GM18870 (cell line): ENCODE measurements around the gene CDYL2.

Experiments
- ATAC-seq: cut with Tn5 transposase; IDR thresholded peaks from one replicate; pipeline ENCODE4 v1.9.1; 2021; ENCODE audit warnings: moderate library complexity; ENCODE audit not compliant: unreplicated experiment

The CDYL2 gene

DNA sequence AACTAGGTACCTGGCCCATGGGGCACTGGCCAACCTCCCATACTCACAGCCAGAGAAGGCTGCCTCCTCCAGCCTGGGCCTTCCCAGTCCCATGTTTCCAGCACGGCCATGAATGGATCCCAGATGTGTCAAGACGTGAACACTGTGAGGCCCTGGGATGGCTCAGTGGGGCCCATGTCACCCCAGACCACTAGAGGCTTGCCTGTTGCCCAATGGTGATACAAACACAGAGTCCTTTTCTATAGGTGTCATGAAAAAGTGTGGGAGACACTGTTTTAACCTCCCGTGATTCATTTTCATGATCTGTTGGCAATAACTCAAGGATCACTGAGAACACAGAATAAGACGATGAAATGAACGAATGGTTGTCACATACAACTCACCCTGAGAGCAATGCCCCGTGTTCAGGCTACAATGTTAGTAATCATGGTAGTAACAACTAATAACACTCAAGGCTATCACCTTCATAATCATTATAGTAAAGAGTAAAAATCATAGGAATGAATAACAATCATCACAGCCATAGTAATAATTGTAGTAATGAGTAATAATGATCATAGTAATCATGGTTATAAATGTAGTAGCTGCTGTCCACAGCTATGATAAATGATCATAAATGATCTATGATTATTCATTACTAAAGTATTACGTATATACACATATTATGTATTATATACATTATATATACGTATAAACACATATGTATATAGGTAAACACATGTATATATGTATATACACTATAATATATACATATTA lies 199.6 kb downstream of the CDYL2 start:
- no peak for ATAC-seq

DNA sequence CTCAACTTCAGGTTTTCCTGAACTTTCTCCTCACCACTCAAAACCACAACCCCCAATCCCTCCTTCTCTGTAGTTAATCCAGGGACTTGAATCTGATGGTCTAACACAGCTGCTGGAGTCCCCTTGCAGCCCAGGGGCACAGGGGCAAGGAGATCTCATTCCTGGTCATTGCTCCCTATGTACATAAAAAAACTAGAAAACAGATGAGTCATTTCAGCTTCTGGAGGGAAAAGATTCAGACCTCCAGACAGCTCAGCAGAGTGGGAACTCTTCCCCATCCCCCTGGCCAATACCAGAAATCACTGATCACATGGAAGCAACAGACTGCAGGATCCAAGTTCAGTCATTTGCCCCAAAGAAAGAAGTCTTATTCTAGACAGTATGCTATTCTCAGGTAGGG lies 201.5 kb downstream of the CDYL2 start:
- ATAC-seq: no peak

DNA sequence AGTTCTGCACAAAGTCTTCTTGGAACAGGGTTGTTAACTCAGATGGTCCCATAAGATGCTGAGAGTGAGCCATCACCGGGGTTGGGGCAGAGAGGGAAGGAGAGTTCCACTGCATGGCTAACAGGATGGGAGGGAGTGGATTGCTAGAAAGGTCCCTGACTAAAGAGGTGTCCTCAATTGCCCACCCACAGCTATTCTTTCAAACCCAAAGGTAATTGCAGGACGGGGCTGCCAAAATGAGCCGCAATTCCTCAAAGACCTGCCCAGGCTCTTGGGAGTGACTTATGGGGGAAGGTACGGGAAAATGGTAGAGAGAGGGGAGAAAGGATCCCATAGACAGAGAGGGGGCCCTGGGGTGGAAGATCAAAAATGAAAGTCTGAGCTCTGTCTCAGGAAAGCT lies 203.2 kb downstream of the CDYL2 start:
- ATAC-seq: no peak

DNA sequence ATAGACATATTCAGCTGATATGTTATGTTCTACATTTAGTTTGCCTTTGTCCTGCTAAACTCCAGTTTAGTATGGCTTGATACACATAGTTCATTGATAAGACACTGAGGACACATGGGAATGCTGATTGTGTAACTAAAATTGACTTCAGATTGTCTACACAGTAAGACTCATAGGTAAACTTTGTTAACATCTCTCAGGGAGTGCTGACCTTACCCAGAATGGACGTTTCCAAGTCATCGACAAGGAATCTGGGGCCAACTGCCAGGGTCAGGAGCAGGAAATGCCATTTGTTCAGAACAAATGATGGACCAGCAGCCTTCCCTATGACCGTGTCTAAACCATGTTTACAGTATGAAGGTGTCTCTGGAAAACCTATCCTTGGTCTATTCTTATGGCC lies 204.9 kb downstream of the CDYL2 start:
- no peak for ATAC-seq

DNA sequence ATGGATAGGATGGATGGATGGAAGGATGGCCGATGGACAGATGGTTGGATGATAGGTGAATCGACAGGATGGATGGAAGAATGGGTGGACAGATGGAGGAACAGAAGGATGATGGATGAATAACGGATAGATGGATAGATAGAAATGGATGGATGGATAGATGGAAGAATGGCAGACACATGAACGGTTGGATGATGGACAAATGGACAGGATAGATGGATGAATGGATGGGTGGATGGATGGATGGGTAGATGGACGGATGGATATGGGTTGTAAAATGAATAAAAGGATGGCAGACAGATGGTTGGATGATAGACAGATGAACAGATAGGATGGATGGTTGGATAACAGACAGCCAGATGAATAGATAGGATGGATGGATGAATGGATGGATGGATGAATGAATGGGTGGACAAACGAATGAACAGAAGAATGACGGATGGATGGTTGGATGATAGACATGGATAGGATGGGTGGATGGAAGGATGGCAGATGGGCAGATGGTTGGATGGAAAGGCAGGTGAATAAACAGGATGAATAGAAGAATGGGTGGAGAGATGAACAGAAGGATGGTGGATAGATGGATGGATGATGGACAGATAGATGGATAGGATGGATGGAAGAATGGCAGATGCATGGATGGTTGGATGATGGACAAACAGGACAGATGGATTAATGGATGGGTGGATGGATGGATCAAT lies 207.7 kb downstream of the CDYL2 start:
- ATAC-seq: no peak

DNA sequence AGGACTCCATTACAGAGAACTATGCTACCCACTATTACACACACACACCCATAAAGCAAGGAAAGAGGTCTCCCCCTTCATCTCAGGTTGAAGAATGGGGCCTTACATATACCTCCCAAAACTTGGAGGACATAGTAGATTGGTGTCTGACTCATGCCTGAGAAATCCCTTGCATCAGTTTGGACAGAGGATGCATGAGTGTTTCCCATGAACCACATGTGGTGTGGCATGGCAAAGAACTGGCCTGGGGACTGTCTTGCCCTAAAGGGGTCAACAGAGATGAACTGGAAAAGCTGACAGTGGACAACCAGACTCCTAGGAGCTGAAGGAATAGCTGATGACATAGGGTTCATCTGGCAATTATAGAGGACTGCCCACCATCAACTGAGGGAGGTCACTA lies 209.6 kb downstream of the CDYL2 start:
- no peak for ATAC-seq

DNA sequence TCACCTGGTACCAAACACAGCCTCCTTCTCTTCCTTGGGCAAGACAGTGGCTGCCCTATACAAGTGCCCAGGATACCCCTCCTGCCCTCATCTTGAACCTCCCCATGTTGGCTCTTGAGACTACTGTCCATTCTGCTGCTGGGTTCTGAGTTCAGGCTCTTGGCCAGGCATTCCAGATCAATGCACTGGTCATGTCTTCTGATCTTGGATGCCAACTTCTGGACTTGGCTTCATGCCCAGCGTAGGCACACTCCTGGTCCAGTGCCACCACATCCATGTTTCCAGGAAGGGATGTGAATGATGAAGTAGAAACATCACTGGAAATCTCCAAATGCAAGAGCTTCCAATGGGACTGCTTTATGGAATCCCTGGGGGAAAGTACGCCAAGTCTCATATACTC lies 212.1 kb downstream of the CDYL2 start:
- no peak for ATAC-seq

DNA sequence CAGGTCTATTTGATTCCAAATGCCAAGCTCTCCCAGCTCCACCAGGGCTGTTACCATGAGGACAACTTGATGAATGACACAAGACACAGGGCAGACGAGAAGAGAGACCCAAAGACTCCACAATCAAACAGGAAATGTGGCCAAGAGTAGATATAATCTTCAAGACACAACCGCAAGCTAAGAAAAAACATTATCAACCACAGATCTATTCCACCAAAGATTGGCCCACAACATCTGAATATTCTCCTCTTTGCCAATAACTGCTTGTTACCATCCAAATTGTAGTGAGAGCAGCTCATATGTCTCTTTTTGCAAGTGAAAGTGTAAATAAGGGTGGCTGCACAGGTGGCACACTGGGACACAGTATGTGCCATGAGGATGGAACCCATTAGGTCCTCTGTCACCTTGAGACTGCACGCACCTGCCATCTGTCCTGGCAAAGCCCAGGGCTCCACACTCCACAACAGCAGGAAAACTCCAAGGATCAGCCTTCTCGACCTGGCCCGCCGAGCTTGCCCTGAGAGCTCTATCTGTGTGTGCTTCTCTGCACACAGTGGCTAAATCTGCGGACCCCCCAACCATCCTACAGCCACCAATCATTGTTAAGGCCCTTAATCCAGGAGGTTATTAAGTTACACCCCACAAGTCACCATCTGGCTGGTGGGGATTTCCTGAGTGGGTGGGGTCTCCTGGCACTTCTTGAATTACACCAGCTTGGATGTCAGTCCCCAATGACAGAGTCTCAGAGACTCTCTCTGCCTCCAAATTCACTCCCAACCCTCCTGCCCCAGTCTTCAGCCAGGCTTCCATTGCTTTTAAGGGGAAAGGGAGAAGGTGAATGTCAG lies 213.1 kb downstream of the CDYL2 start:
- no peak for ATAC-seq

DNA sequence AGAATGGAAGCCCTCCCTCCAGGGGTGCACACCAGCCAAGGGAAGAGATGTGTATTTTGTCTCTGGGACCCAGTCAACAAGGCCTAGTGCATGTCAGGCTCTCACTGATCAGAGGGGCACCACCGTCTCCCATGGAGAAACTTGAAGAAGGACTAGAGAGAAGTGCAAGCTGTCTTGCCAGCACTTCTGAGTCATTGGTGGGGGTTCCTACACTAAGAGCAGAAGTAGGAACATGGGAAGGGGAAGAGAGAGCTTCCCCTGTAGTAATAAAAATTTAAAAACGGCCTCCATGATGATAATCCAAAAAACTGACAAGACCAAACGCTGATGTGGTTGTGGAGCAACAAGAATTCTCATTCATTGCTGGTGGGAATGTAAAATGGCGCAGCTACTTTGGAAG lies 217.3 kb downstream of the CDYL2 start:
- ATAC-seq: no peak

DNA sequence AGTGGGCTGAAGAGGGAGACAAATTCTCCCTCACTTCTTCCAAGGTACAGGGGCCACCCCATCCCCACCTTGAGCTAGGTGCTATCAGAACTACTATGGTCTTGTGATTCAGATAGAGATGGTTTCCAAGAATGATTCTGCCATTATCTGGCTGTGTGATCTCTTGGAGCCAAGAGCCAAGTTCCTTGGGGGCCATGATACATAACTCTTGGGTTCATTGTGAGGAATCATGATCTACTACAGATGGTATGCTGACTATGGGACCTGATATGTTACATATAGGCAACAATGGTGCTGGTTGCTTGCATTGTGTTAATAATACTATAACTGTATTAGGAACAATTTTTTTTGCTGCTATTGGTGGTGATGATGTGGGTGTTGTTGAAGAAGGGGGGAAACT lies 217.9 kb downstream of the CDYL2 start:
- no peak for ATAC-seq

DNA sequence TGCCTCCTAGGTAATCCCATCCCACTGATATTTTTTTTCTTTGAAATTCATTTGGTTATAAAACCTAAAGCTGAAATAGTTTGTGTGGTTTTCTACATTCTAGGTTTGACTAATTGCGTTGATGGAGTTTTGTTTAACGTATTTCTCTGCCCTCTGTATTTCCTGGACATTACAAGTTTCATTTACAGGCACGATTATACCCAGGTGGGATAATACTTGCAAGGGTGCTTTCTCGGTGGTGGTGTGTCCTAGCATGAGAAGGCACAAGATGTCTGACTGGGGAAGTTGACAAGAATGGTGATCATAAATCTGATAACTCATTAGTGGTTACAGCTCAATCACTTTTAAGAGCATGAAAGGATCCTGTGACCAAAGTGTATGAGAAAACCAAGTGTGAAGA lies 218.6 kb downstream of the CDYL2 start:
- peak; percentile 45 for ATAC-seq

DNA sequence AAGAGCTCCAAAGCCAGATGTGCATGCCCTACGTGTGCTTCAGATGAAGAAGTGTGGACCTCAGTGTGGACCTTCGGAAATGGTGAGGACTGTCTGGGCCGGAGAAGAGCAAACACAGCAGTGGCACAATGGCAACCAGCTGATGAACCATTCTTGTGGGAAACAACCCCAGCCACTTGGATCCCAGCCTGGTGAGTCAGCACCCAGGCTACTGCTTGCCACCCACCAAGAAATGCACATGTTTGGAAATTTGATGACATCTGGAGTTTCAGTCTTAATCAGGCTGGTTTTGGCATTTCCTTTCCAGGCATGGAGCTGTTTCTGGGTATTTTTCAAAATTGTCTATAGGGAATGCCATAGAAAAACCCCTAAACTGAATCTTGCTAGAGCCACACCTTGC lies 220.9 kb downstream of the CDYL2 start:
- no peak for ATAC-seq

DNA sequence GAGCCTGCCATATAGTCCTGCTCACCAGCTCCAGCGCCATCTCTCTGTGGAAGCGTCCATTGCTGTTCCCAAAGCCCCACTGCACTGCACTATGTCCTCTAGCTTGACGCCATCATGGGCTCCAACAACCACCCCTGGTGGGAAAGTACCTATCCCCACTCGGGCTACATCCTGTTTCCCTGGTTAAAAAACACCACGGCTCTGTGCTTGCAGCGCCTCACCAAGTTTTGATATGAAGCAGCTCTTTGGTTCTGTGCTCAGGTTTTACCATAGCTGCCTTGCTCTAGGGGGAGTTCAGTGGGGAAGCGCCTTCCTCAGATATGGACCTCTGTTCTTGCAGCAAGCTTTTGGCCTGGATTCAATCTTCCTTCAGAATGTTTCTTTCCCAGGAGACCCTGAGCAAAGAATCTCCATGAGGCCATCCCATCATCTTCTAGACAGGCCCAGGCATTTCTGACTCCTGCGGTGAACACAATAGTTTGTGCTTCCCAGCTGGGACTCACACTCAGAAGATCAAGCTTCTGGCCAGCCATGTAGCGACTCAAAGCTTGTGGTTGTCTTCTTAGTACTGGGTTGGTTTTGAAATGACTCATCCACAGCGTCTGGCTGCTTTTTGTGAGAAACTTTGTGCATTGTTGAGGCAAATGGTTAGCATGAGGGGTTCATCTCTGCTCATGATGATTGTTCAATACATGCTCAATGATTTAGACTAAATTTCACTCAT lies 224.1 kb downstream of the CDYL2 start:
- ATAC-seq: peak; percentile 83

DNA sequence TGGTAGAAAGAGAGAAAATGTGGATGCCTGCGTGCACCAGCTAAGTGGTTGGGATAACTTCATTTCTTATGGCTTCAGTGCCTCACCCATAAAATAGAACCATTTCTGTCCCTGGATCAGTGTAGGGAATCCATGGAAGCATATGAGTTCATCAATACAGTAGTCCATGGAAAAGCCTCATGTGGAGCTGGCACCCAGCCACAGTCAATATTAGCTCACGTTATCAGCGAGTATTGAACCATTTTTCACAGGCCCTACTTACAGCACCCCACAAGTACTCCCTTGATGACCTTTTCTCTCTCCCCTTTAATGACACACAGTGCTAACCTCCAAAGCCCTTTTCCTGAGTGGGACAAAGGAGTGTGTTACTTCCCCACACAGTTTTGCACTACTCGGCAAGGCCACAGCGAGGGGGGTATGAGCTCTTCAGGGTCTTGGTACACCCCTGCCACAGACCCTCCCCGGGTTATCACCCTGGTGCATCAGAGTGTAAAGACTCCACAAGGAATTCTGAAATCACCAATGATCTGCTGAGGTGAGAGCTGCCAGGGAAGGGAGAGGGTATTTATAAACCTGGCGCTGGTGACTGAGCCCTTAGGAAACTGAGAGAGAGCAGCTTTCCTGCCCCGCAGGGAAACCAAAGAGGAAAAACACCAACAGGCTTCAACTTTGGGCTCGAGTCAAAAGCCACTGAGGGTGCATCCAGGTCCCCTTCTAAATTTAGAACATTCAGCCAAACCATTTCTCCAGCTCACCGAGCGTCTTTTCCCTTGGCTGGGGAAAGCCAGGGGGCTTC lies 226.7 kb downstream of the CDYL2 start:
- no peak for ATAC-seq

DNA sequence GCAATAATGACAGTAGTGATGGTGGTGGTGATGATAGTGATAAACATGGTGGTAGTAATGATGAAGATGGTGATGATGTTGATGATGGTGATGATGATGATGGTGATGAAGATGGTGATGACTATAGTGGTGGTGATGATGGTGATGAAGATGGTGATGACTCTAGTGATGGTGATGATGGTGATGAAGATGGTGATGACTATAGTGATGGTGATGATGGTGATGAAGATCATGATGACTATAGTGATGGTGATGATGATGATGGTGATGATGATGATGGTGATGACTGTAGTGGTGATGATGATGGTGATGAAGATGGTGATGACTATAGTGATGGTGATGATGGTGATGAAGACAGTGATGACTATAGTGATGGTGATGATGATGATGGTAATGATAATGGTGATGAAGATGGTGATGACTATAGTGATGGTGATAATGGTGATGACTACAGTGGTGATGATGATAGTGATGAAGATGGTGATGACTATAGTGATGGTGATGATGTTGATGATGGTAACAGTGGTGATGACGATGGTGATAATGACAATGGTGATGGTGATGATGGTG lies 228.0 kb downstream of the CDYL2 start:
- no peak for ATAC-seq

DNA sequence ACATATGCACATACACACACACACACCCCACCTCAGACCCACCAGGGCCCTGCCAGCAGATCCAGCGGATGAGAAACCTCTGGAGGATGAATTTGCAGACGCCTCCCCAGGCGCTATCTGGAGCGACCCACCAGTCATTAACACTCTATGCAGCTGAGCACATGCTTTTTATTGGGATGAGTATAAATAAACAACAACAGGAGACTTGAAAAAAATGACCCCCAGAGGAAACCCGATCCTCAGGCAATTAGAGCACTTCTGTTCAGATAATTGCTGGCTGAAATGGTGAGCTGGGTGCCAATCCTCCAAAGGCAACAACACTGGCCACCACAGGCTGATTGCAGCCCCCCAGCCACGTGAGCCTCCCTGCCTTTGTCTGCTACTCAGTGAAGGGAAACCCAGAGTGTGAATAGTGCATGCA lies 230.7 kb downstream of the CDYL2 start:
- no peak for ATAC-seq

DNA sequence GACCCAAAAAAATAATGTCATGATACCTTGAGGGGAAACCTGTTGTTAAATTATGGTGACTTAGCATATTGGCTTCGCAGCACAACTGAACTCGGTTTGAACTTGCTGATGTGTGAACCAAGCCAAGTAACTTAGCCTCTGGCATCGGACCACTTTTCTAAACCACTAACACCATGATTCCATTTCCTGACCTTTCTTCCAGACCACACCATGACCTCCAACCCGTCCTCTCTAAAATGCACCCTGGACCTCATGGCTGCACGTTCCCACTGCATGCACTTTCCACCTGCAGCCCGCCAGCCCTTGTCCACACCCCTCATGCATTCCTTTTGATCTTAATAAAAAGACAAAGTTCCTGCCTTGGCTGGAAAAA lies 234.3 kb downstream of the CDYL2 start:
- no peak for ATAC-seq

DNA sequence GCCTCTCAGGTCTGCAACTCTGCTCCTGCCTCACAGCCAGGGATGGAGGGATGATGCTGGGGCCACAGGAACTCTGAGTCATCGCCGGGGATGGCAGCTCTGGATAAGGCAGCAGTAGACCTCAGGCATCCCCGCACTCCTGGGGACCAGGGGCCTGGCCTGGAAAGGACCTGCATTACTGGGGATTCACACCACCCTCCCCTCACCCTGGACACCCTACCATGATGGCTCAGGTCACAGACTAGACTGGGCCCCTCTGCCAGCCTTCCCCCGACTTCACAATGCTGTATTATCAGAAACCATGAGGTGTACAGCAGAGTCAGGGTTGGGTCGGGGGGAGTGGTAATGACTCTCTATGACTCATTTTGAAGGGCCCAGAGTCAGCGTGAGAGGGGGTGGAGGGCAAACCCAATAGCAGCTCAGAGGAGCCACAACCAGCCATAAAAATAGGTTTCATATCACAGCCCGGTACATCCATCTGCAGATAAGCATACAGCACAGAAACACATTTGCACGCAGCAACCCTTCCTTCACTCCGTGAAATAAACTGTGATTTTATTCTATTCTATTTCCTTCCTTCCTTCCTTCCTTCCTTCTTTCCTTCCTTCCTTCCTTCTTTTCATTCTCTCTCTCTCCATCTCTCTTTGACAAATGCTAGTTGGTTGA lies 234.8 kb downstream of the CDYL2 start:
- no peak for ATAC-seq

DNA sequence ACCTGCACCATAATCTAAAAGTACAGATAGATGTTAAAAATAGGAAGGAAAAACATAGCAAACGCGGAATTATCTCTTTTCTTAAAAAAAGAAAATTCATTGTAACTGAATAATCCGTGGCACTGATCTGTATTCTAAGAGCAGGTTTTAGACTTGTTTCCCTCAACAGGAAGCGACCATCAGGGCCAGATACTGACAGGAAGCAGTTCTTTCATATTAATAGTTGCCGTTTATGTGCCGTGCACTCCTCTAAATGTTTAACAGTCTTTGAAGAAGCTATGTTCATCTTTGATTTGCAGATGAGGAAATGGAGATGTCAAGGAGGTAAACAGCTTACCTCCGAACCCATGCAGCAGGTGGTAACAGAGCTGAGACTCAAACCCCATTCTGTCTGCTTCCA lies 240.0 kb downstream of the CDYL2 start:
- no peak for ATAC-seq

DNA sequence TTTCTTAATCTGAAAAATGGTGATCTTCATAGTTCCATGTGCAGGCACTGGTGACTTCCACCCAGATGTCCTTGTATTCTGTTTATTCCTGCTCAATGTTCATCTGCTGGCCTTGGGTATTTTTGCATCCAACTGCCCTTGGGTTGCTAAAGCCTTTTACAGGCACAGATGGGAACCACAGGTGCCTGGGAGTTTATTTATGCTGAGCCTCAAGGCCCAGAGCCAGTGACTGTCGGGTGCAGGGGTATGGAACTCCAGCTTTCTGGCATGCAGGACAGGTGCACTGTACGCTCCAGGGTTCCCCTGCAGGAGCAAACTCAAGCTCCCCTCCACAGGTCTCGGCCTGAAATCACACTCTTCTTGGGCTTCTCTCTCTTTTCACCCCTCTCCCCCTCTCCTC lies 241.3 kb downstream of the CDYL2 start:
- ATAC-seq: no peak
